Keratinocyte (primary cell): ENCODE results near the gene SRSF1.

Experiments used
- CTCF ChIP-seq, 3 experiments: IDR thresholded peaks in 1 of 3; conservative IDR thresholded peaks in 1 of 3; optimal IDR thresholded peaks in 1 of 3; 2 replicates in 2 of 3; 3 replicates in 1 of 3; pipeline versions ENCODE3 to v1.5.1; 2011; ENCODE audit warnings: low read length in 3 of 3, mild to moderate bottlenecking in 3 of 3, moderate library complexity in 2 of 3, control low read depth in 1 of 3, inconsistent platforms in 1 of 3; ENCODE audit not compliant: insufficient read depth in 2 of 3; ENCODE audit errors: extremely low read depth in 1 of 3
- EZH2 ChIP-seq: IDR thresholded peaks from one replicate; pipeline ENCODE4 v1.6.1; 2012; ENCODE audit warnings: inconsistent platforms, mild to moderate bottlenecking, low read length, moderate library complexity

- TF ChIP-seq CTCF (optimal IDR thresholded peaks at IDR 0.05 in 1 of 3, IDR thresholded peaks at IDR 0.05 in 1 of 3, conservative IDR thresholded peaks at IDR 0.05 in 1 of 3; ENCODE audit: extremely low read depth in 1 of 3, insufficient read depth in 2 of 3, low read length in 3 of 3) (peak in 1 of 3 experiments; percentile 24), EZH2 (no peak)
These were observed 1.9 kb downstream of the SRSF1 start for GRCh38 chr17:58005031-58005727.
